Kidney epithelial cell (primary cell): Measurements from ENCODE around the gene DCANP1. TPM values are rescaled to one million over a fixed set of nuclear protein-coding genes. Genes with fewer than 3 reads are reported as not detected.

ENCODE experiments used
- DNase-seq: peaks from one replicate; pipeline ENCODE4 v3.0.0-alpha.2; 2010; ENCODE audit warnings: low read depth
- H3K27me3 ChIP-seq: 2 replicates; pipeline ENCODE4 v1.6.0; 2011; ENCODE audit warnings: low read length; ENCODE audit not compliant: control insufficient read depth, insufficient read depth
- H3K36me3 ChIP-seq: 2 replicates; pipeline ENCODE4 v1.5.1; 2011; ENCODE audit warnings: low read length; ENCODE audit not compliant: control insufficient read depth, insufficient read depth
- H3K4me3 ChIP-seq: 2 replicates; pipeline ENCODE4 v1.5.1; 2011; ENCODE audit warnings: low read depth, mild to moderate bottlenecking, control low read depth, low read length
- CTCF ChIP-seq: IDR thresholded peaks from 2 replicates; pipeline ENCODE4 v1.5.1; 2011; ENCODE audit warnings: mild to moderate bottlenecking, moderate library complexity, low read length, control low read depth, inconsistent platforms; ENCODE audit not compliant: insufficient read depth, poor library complexity, severe bottlenecking
- total RNA-seq: library from RNA; depleted of rRNA; stranded (reverse); fragments of >200 nt; gene quantifications from 2 replicates; pipeline ENCODE4 v1.2.3, GENCODE V29; 2015

Gene DCANP1
- total RNA-seq, 1 donor from 2014 or later = not detected

GRCh38 chr5:135457424-135458071 lies 10.4 kb upstream of the DCANP1 start:
- no peak overlapping the region for H3K4me3 ChIP-seq
- TF ChIP-seq CTCF = peak; percentile 91
- H3K36me3 ChIP-seq = no peaks in the 10 kb centered on the region
- peaks cover 26% of the 10 kb centered on the region for H3K27me3 ChIP-seq
- DNase-seq = no peak

- H3K36me3 ChIP-seq = no peaks in the 10 kb centered on the region
- DNase-seq = no peak
- no peak for TF ChIP-seq CTCF
- H3K27me3 ChIP-seq = peaks cover 21% of the 10 kb centered on the region
- no peak overlapping the region for H3K4me3 ChIP-seq
These were observed 9.3 kb upstream of the DCANP1 start for GRCh38 chr5:135456238-135457099.

GRCh38 chr5:135455876-135456237 lies 8.7 kb upstream of the DCANP1 start:
- TF ChIP-seq CTCF = no peak
- no peak for DNase-seq
- Histone ChIP-seq H3K27me3 (peaks cover 21% of the 10 kb centered on the region), H3K36me3 (no peaks in the 10 kb centered on the region), H3K4me3 (no peak overlapping the region)

- Histone ChIP-seq H3K36me3 (no peaks in the 10 kb centered on the region), H3K4me3 (no peak overlapping the region), H3K27me3 (peaks cover 14% of the 10 kb centered on the region)
- DNase-seq = no peak
- TF ChIP-seq CTCF = no peak
These were observed 7.8 kb upstream of the DCANP1 start for GRCh38 chr5:135454946-135455345.

- peaks cover 7% of the 10 kb centered on the region for H3K27me3 ChIP-seq
- TF ChIP-seq CTCF = no peak
- DNase-seq = no peak
These were observed 6.5 kb upstream of the DCANP1 start for GRCh38 chr5:135453613-135454012.

More at GRCh38 chr5:135453613-135454012, 6.5 kb upstream of the DCANP1 start:
- Histone ChIP-seq H3K4me3 (no peak overlapping the region), H3K36me3 (no peaks in the 10 kb centered on the region)
